ENCODE data around the gene AXL. TPM values are rescaled to one million over a fixed set of nuclear protein-coding genes. Genes with fewer than 3 reads are reported as not detected.
A peak's percentile ranks its signal among the peaks of the same experiment; 100 is the strongest.

The AXL gene
- total and polyA plus RNA-seq, 2 of the 13 experiments (the other 11 are each of a cell fraction or from before 2014, with no cell fraction given) = 0.71 to 5.9 TPM

DNA sequence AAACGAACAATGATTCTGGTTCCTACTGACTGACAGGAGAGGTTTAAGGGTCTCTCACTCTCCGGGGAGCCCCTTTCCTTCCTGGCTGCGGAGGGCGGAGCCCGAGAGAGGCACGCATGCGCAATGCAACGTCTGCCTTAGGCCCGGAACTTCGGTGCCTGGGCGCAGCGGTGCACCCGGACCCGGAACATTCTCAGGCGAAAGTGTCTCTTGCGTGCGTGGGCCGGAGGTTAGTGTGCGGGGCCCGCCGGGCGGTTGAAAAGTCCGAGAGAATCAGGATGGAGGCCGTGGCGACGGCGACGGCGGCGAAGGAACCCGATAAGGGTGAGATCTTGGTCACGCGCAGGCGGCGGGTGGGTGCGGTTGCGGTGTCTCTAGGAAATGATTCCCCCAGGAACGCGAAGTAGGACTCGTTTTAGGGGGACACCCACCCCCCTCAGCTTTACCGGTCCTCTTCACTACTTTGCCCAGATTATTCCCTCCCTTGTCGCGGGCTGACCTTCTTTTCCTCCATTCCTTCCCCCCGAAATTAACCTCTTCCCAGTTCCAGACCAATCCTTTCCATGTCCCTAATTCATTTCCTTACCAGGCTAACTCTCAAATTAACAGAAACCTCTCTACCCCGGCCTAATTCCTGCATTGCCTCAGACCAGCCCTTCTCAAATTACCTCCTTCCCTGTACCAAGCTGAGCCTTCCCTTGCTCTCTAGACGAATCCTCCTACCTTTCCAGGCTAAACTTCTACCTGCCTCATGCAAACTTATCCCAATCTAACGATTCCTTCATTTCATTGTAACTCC lies 91.2 kb downstream of the AXL start, which contains the start of gene CCDC97 (continued):
- TF ChIP-seq ARID5B (CRISPR knock-in tag; IDR thresholded peaks at IDR 0.05) (peak; percentile 67; the same call in 1 of the 2 replicates), TBX3 (IDR thresholded peaks at IDR 0.05; ENCODE audit: borderline replicate concordance) (no peak; the same call in 1 of the 2 replicates), ZNF710 (CRISPR knock-in tag; IDR thresholded peaks at IDR 0.05; ENCODE audit: borderline replicate concordance) (peak; percentile 73; the same call in 1 of the 2 replicates), ETV6 (CRISPR knock-in tag; conservative IDR thresholded peaks at IDR 0.05) (peak; percentile 39; the same call in 1 of the 2 replicates), NCOA1 (CRISPR knock-in tag; IDR thresholded peaks at IDR 0.05) (0 out of 2 replicates have a peak, but pooled peaks have one; percentile 23), TCF12 (IDR thresholded peaks at IDR 0.05) (no peak), TCF12 (CRISPR knock-in tag; IDR thresholded peaks at IDR 0.05) (peak; percentile 79; the same call in 1 of the 2 replicates), ZNF574 (CRISPR knock-in tag; IDR thresholded peaks at IDR 0.05) (peak; percentile 88), ZNF251 (CRISPR knock-in tag; IDR thresholded peaks at IDR 0.05) (no peak), SP1 (IDR thresholded peaks at IDR 0.05) (no peak), SP1 (CRISPR knock-in tag; IDR thresholded peaks at IDR 0.05) (peak; percentile 69), ZEB1 (IDR thresholded peaks at IDR 0.05; ENCODE audit: insufficient replicate concordance, low read depth) (no peak), JUND (CRISPR knock-in tag; IDR thresholded peaks at IDR 0.05) (no peak)
- TF ChIP-seq, protein P1, sequence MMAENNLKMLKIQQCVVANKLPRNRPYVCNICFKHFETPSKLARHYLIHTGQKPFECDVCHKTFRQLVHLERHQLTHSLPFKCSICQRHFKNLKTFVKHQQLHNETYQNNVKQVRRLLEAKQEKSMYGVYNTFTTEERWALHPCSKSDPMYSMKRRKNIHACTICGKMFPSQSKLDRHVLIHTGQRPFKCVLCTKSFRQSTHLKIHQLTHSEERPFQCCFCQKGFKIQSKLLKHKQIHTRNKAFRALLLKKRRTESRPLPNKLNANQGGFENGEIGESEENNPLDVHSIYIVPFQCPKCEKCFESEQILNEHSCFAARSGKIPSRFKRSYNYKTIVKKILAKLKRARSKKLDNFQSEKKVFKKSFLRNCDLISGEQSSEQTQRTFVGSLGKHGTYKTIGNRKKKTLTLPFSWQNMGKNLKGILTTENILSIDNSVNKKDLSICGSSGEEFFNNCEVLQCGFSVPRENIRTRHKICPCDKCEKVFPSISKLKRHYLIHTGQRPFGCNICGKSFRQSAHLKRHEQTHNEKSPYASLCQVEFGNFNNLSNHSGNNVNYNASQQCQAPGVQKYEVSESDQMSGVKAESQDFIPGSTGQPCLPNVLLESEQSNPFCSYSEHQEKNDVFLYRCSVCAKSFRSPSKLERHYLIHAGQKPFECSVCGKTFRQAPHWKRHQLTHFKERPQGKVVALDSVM (CRISPR knock-in tag; IDR thresholded peaks at IDR 0.05) = no peak; the same call in 1 of the 2 replicates
- TF ChIP-seq, protein P2, sequence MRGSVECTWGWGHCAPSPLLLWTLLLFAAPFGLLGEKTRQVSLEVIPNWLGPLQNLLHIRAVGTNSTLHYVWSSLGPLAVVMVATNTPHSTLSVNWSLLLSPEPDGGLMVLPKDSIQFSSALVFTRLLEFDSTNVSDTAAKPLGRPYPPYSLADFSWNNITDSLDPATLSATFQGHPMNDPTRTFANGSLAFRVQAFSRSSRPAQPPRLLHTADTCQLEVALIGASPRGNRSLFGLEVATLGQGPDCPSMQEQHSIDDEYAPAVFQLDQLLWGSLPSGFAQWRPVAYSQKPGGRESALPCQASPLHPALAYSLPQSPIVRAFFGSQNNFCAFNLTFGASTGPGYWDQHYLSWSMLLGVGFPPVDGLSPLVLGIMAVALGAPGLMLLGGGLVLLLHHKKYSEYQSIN (CRISPR knock-in tag; IDR thresholded peaks at IDR 0.05; ENCODE audit: borderline replicate concordance) = no peak
- TF ChIP-seq, protein P3, sequence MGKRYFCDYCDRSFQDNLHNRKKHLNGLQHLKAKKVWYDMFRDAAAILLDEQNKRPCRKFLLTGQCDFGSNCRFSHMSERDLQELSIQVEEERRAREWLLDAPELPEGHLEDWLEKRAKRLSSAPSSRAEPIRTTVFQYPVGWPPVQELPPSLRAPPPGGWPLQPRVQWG (CRISPR knock-in tag; IDR thresholded peaks at IDR 0.05; ENCODE audit: borderline replicate concordance, low read depth) = no peak

Data from HepG2 (cell line).